GM06990 (cell line): Measurements from ENCODE around the gene LIMS1.

Experiments used
- DNase-seq: peaks from one replicate; pipeline ENCODE4 v3.0.0-alpha.2; 2011; ENCODE audit not compliant: insufficient read length; ENCODE audit errors: extremely low read depth
- H3K27me3 ChIP-seq: replicated peaks from 2 replicates; pipeline ENCODE4 v1.6.0; 2011; ENCODE audit warnings: low read length; ENCODE audit not compliant: control insufficient read depth, insufficient read depth
- H3K36me3 ChIP-seq: 2 replicates; pipeline ENCODE4 v1.5.1; 2011; ENCODE audit warnings: low read length; ENCODE audit not compliant: control insufficient read depth, insufficient read depth
- H3K4me3 ChIP-seq: replicated peaks from 2 replicates; pipeline ENCODE4 v1.5.1; 2011; ENCODE audit warnings: low read depth, mild to moderate bottlenecking, control low read depth, low read length
- CTCF ChIP-seq: IDR thresholded peaks from 2 replicates; pipeline ENCODE4 v1.5.1; 2011; ENCODE audit warnings: low read length, control low read depth, mild to moderate bottlenecking, inconsistent platforms; ENCODE audit not compliant: insufficient read depth, poor library complexity, severe bottlenecking

The LIMS1 gene

DNA sequence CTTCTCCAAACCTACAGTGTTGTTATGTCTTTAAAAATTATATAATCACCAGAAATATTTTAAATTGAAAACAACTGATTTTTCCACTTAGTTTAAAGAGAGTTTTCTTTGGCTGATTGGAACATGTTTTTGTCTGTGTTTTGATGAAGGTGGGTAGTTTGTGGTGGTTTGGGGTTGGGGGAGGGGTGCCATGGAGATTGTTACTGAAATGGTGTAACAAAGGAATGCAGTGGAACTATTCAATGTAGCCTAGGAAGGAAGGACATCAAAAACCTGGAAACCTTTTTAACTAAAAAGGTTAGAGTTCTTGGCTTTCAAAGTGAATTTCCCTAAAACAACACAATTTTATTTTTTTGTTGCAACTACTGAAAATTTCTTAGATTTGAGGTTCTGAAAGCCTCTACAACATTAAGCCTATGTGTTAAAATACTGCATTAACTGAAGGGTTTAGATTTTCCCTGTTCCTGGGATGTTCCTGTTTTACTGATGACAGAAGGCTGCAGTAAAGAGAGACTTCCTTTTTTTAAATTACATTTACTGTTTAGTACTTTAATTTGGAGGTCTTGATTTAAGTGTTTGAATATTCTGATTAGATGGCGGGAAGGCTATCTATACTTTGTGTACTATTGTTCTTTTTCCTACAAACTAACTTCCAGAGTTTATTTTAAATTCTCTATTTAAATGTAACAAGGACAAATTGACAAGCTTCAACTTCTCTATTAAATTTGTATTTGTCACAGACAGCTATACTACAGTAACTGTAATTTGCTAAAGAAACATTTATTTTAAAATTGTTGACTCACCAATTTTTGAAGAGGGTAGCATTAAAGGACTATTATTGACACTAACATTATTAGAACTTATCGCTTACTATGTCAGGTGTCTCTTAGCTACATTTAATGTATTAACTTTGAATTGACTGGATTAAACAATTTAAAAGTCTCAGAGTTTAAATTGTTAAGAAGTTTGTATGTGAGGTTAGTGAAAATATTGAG, 87.7 kb downstream of the LIMS1 start:
- no peaks in the 10 kb centered on the region for H3K36me3 ChIP-seq
- no peaks in the 10 kb centered on the region for H3K27me3 ChIP-seq
- no peak for TF ChIP-seq CTCF
- no peak overlapping the region for H3K4me3 ChIP-seq
- DNase-seq = no peak

- no peak overlapping the region for H3K4me3 ChIP-seq
- no peaks in the 10 kb centered on the region for H3K27me3 ChIP-seq
- no peak for DNase-seq
- no peak for TF ChIP-seq CTCF
- no peaks in the 10 kb centered on the region for H3K36me3 ChIP-seq
These were observed 89.3 kb downstream of the LIMS1 start for GRCh38 chr2:108623616-108624015.

GRCh38 chr2:108625186-108625827, 91.0 kb downstream of the LIMS1 start:
- TF ChIP-seq CTCF = no peak
- Histone ChIP-seq H3K4me3 (no peak overlapping the region), H3K27me3 (no peaks in the 10 kb centered on the region), H3K36me3 (no peaks in the 10 kb centered on the region)
- DNase-seq = no peak

- no peak for TF ChIP-seq CTCF
- no peak for DNase-seq
These were observed 91.5 kb downstream of the LIMS1 start for GRCh38 chr2:108625828-108626195.

GRCh38 chr2:108626995-108627394, 92.7 kb downstream of the LIMS1 start:
- no peaks in the 10 kb centered on the region for H3K36me3 ChIP-seq

More at GRCh38 chr2:108625828-108626195, 91.5 kb downstream of the LIMS1 start:
- Histone ChIP-seq H3K4me3 (no peak overlapping the region), H3K27me3 (no peaks in the 10 kb centered on the region), H3K36me3 (no peaks in the 10 kb centered on the region)

More at GRCh38 chr2:108626995-108627394, 92.7 kb downstream of the LIMS1 start:
- TF ChIP-seq CTCF = no peak
- H3K4me3 ChIP-seq = no peak overlapping the region
- H3K27me3 ChIP-seq = no peaks in the 10 kb centered on the region
- DNase-seq = no peak
